Kasumi-1 (cell line): ENCODE data around the gene PTGDR2.

Experiments used
- DNase-seq, 2 experiments: peaks; one replicate each; lab custom pipeline; 2025; lab: John Stamatoyannopoulos, UW

PTGDR2 gene

GRCh38 chr11:60874421-60875365 is 18.9 kb upstream of the PTGDR2 start:
- no peak for DNase-seq

- no peak for DNase-seq
Observed at GRCh38 chr11:60873533-60873932, 17.8 kb upstream of the PTGDR2 start.

GRCh38 chr11:60872961-60873524 is 17.3 kb upstream of the PTGDR2 start:
- no peak for DNase-seq

- no peak for DNase-seq
Observed at GRCh38 chr11:60872124-60872960, 16.6 kb upstream of the PTGDR2 start.

- DNase-seq: no peak
Observed at GRCh38 chr11:60871378-60872061, 15.8 kb upstream of the PTGDR2 start.

GRCh38 chr11:60870733-60871377 is 15.1 kb upstream of the PTGDR2 start:
- no peak for DNase-seq

GRCh38 chr11:60870276-60870675 is 14.5 kb upstream of the PTGDR2 start:
- no peak for DNase-seq

GRCh38 chr11:60869451-60869825 is 13.7 kb upstream of the PTGDR2 start:
- no peak for DNase-seq

- no peak for DNase-seq
Observed at GRCh38 chr11:60868682-60869450, 13.1 kb upstream of the PTGDR2 start.

- no peak for DNase-seq
Observed at GRCh38 chr11:60867871-60868681, 12.3 kb upstream of the PTGDR2 start.

- no peak for DNase-seq
Observed at GRCh38 chr11:60866911-60867870, 11.4 kb upstream of the PTGDR2 start, which contains the start of gene ZP1. TSS of gene ZP1 (plus strand) at chr11:60867542. CDS start at chr11:60867562, 20 bp downstream.

GRCh38 chr11:60864856-60865513 is 9.2 kb upstream of the PTGDR2 start:
- DNase-seq: no peak

GRCh38 chr11:60863550-60864521 is 8.1 kb upstream of the PTGDR2 start:
- no peak for DNase-seq

GRCh38 chr11:60862171-60862570 is 6.4 kb upstream of the PTGDR2 start:
- no peak for DNase-seq

GRCh38 chr11:60860943-60861342 is 5.2 kb upstream of the PTGDR2 start:
- DNase-seq: no peak

- no peak for DNase-seq
Observed at GRCh38 chr11:60859616-60860250, 4.0 kb upstream of the PTGDR2 start.
